ENCODE data around the gene NFIC.
A peak's percentile ranks its signal among the peaks of the same experiment; 100 is the strongest.
"Not testable (repeated sequence)": the region's sequence is repeated elsewhere in the genome, so short reads cannot be mapped to it uniquely, and the experiment has no call there.

Gene NFIC

GRCh38 chr19:3370728-3371591, 4.6 kb downstream of the NFIC start:
- DNase-seq: no peak

- DNase-seq: no peak
These were observed 6.0 kb downstream of the NFIC start for GRCh38 chr19:3372413-3372812.

- DNase-seq: no peak
These were observed 7.6 kb downstream of the NFIC start for GRCh38 chr19:3373971-3374368.

GRCh38 chr19:3374369-3375112, 8.2 kb downstream of the NFIC start:
- DNase-seq: peak in 11 of 51 donors; percentile 32 to 57 (median 46)

GRCh38 chr19:3375221-3376090, 9.1 kb downstream of the NFIC start:
- DNase-seq: peak; percentile 14 to 95 (median 81)

- DNase-seq: not testable (repeated sequence)
These were observed 9.7 kb downstream of the NFIC start for GRCh38 chr19:3376091-3376455.

GRCh38 chr19:3378352-3379150, 12.2 kb downstream of the NFIC start:
- no peak for DNase-seq

- no peak for DNase-seq
These were observed 14.4 kb downstream of the NFIC start for GRCh38 chr19:3380829-3381228.

- no peak for DNase-seq
These were observed 15.5 kb downstream of the NFIC start for GRCh38 chr19:3381701-3382372.

GRCh38 chr19:3382460-3383100, 16.2 kb downstream of the NFIC start:
- no peak for DNase-seq

GRCh38 chr19:3383121-3383722, 16.8 kb downstream of the NFIC start:
- DNase-seq: peak in 5 of 51 donors; percentile 3 to 30 (median 14)

- DNase-seq: peak in 9 of 51 donors; percentile 5 to 44 (median 20)
These were observed 20.3 kb downstream of the NFIC start for GRCh38 chr19:3386447-3387234.

GRCh38 chr19:3387645-3388589, 21.5 kb downstream of the NFIC start:
- peak; percentile 42 to 96 (median 89) for DNase-seq

- no peak for DNase-seq
These were observed 23.0 kb downstream of the NFIC start for GRCh38 chr19:3389446-3389778.

- no peak for DNase-seq
These were observed 23.5 kb downstream of the NFIC start for GRCh38 chr19:3389876-3390371.

- DNase-seq: not testable (repeated sequence)
These were observed 25.5 kb downstream of the NFIC start for GRCh38 chr19:3391911-3392310.

GRCh38 chr19:3392480-3392879, 26.1 kb downstream of the NFIC start:
- peak in 2 of 51 donors; percentile 11 to 21 for DNase-seq

Data from hypothalamus (tissue), 51 donors.